A673 (cell line): ENCODE data around the gene CRELD2. TPM values are rescaled to one million over a fixed set of nuclear protein-coding genes. Genes with fewer than 3 reads are reported as not detected.

Experiments used
- BruUV-seq: library from RNA; stranded (reverse); fragments of 400-500 nt; replicated peaks from 2 replicates; lab custom pipeline; 2021; lab: Mats Ljungman, UMichigan
- CTCF ChIA-PET: fragments of 300-600 bp; sonication (Branson Sonifier 250); formaldehyde crosslinking; loops from one replicate; lab custom pipeline; 2022; ENCODE audit warnings: antibody characterized with exemption; lab: Charles Lee
- POLR2A ChIA-PET: fragments of 300-600 bp; sonication (Branson Sonifier 250); formaldehyde crosslinking; loops from one replicate; lab custom pipeline; 2022; ENCODE audit warnings: antibody characterized with exemption; ENCODE audit not compliant: low non-redundant PET; lab: Charles Lee
- DNase-seq: peaks from one replicate; pipeline ENCODE4 v3.0.0-alpha.2; 2015; ENCODE audit warnings: low spot score
- H3K27ac ChIP-seq: fragments of 200-600 bp; sonication (generic); 2 replicates; pipeline ENCODE4 v1.5.1; 2016; ENCODE audit warnings: mixed run types, low read depth, mild to moderate bottlenecking, mixed read lengths, antibody characterized with exemption, low read length; ENCODE audit not compliant: poor library complexity, severe bottlenecking
- H3K27me3 ChIP-seq: fragments of 200-600 bp; sonication (generic); replicated peaks from 2 replicates; pipeline ENCODE4 v1.6.1; 2017; ENCODE audit warnings: mixed run types, low read depth, mild to moderate bottlenecking, mixed read lengths, antibody characterized with exemption, low read length; ENCODE audit not compliant: insufficient read depth, poor library complexity
- H3K36me3 ChIP-seq: fragments of 200-600 bp; sonication (generic); 2 replicates; pipeline ENCODE4 v1.6.1; 2016; ENCODE audit warnings: mixed run types, mild to moderate bottlenecking, mixed read lengths, antibody characterized with exemption, low read length; ENCODE audit not compliant: insufficient read depth, poor library complexity, severe bottlenecking
- H3K4me1 ChIP-seq: fragments of 200-600 bp; sonication (generic); 2 replicates; pipeline ENCODE4 v1.6.1; 2017; ENCODE audit warnings: mixed run types, mild to moderate bottlenecking, mixed read lengths, antibody characterized with exemption, low read length; ENCODE audit not compliant: insufficient read depth, poor library complexity, severe bottlenecking
- H3K4me3 ChIP-seq: fragments of 200-600 bp; sonication (generic); 2 replicates; pipeline ENCODE4 v1.5.1; 2016; ENCODE audit warnings: low read depth, mixed run types, mild to moderate bottlenecking, mixed read lengths, low read length; ENCODE audit not compliant: poor library complexity, severe bottlenecking
- H3K9me3 ChIP-seq: fragments of 200-600 bp; sonication (generic); 2 replicates; pipeline ENCODE4 v1.6.1; 2016; ENCODE audit warnings: mixed run types, low read depth, mild to moderate bottlenecking, mixed read lengths, antibody characterized with exemption, low read length; ENCODE audit not compliant: poor library complexity, severe bottlenecking
- CTCF ChIP-seq: fragments of 300-800, 200-600 bp; sonication (generic); conservative IDR thresholded peaks from 2 replicates; pipeline ENCODE4 v1.5.1; 2017; ENCODE audit warnings: low read depth, mild to moderate bottlenecking, antibody characterized with exemption, low read length, moderate library complexity, mixed read lengths
- EZH2 ChIP-seq: fragments of 200-600 bp; sonication (generic); IDR thresholded peaks from 2 replicates; pipeline ENCODE4 v1.6.1; 2017; ENCODE audit warnings: borderline replicate concordance, low read depth, mild to moderate bottlenecking, mixed read lengths, antibody characterized with exemption, low read length; ENCODE audit not compliant: poor library complexity, severe bottlenecking
- intact Hi-C: fragments of 100-400 bp; cut with micrococcal nuclease; formaldehyde crosslinking; loops from one replicate; pipeline ENCODE4 v1.10.0; 2022; ENCODE audit not compliant: unreplicated experiment
- total RNA-seq: library from RNA; stranded (reverse); gene quantifications from 2 replicates; pipeline ENCODE4 v1.2.3, GENCODE V29; 2021

The CRELD2 gene
- total RNA-seq, 1 experiment from 2014 or later, result 54.7 TPM

DNA sequence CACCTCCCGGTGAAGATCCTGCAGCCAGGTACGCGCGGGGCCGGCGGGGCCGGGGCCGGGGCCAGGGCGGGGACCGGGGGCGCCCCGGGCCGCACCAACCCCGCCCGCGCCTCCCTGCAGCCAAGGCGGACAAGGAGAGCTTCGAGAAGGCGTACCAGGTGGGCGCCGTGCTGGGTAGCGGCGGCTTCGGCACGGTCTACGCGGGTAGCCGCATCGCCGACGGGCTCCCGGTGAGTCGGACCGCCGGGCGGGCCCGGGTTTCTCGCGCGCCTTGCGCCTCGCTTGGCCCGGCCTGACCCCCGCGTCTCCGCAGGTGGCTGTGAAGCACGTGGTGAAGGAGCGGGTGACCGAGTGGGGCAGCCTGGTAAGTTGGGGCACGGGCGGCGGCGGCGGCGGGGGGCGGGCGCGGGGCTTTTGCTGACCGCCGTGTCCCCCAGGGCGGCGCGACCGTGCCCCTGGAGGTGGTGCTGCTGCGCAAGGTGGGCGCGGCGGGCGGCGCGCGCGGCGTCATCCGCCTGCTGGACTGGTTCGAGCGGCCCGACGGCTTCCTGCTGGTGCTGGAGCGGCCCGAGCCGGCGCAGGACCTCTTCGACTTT, 42.7 kb downstream of the CRELD2 start:
- H3K4me1 ChIP-seq, result peaks cover 27% of the 10 kb centered on the region
- peak overlapping the region; percentile 93 for H3K4me3 ChIP-seq
- intact Hi-C loops, result no loop called here
- ChIA-PET CTCF (no interaction called here), POLR2A (interaction anchor here (0.6 kb wide), 1 partner anchor 25 kb away, joined by 3 read pairs; no protein-coding TSS in a partner anchor)
- H3K27me3 ChIP-seq, result no peaks in the 10 kb centered on the region
- BruUV-seq, result no TSS peak
- no peaks in the 10 kb centered on the region for H3K9me3 ChIP-seq
- peak overlapping the region; percentile 94 for H3K27ac ChIP-seq
- no peak for DNase-seq
- TF ChIP-seq EZH2 (no peak), CTCF (no peak)
- peaks cover 28% of the 10 kb centered on the region for H3K36me3 ChIP-seq

DNA sequence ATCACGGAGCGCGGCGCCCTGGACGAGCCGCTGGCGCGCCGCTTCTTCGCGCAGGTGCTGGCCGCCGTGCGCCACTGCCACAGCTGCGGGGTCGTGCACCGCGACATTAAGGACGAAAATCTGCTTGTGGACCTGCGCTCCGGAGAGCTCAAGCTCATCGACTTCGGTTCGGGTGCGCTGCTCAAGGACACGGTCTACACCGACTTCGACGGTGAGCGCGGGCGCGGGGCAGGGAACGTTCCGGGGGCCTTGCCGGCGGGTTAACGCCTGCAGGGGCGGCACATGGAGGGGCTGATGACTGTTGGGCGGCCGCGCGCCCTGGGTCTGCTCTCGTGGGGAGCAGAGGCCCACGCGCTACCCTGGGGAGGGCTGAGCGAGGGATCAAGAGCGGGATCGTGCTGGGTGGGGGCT, 43.2 kb downstream of the CRELD2 start:
- peak; percentile 55 for DNase-seq
- Histone ChIP-seq H3K4me1 (peaks cover 27% of the 10 kb centered on the region), H3K27me3 (no peaks in the 10 kb centered on the region), H3K27ac (peak overlapping the region; percentile 94), H3K36me3 (peaks cover 28% of the 10 kb centered on the region), H3K9me3 (no peaks in the 10 kb centered on the region), H3K4me3 (peak overlapping the region; percentile 93)
- intact Hi-C loops, result no loop called here
- TF ChIP-seq CTCF, result no peak
- POLR2A ChIA-PET, result no interaction called here
- CTCF ChIA-PET, result interaction anchor here (1.5 kb wide), 1 partner anchor 30 kb away, joined by 3 read pairs; no protein-coding TSS in a partner anchor
- no TSS peak for BruUV-seq

DNA sequence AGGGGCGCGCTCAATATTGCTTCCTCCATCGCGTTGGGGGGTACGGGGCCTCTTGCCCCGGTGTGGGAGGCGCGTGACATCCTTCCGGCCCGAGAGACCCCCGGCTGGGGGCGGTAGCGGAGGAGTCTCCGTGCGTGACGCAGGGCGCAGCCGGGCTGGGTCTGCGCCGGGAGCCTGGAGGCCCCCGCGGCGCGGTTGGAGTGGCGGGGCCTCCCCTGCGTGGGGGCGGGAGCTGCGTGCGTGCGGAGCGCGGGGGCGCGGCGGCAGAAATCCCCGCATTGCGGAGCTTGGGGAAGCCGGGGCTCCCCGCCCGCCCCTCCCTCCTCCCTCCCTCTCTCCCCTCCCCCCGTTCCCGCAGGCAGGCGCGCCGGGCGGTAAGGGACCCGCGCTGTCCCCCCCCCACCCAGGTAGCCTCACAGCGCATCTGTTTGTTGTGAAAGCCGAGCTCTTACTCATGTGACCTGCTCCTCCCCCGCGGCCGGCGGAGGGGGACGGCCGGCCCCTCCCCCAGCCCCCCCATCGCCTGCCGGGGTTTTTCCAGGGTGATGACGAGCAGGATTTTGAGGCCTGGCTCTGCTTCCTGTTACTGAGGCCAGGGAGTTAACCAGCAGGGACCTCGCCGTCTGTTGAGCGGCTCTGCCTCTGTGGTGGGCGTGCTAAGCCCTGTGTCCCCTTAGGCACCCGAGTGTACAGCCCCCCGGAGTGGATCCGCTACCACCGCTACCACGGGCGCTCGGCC, 43.7 kb downstream of the CRELD2 start:
- ChIA-PET CTCF (interaction anchor here (0.6 to 1.5 kb wide), 2 partner anchors 31 to 364 kb away, joined by 3 to 5 read pairs; no protein-coding TSS in a partner anchor), POLR2A (no interaction called here)
- no peaks in the 10 kb centered on the region for H3K9me3 ChIP-seq
- H3K4me1 ChIP-seq, result peaks cover 27% of the 10 kb centered on the region
- 0 out of 2 replicates have a peak, but pooled peaks have one; percentile 13 for TF ChIP-seq CTCF
- no peak for TF ChIP-seq EZH2
- no peaks in the 10 kb centered on the region for H3K27me3 ChIP-seq
- DNase-seq, result peak; percentile 96
- H3K36me3 ChIP-seq, result peaks cover 28% of the 10 kb centered on the region
- peak overlapping the region; percentile 94 for H3K27ac ChIP-seq
- intact Hi-C loops, result no loop called here
- peak overlapping the region; percentile 93 for H3K4me3 ChIP-seq
- no TSS peak for BruUV-seq
